NCI-H510A treated with DMSO at 0.1 percent for 48 hours (cell line): ENCODE data around the gene NT5C3A.
A peak's percentile ranks its signal among the peaks of the same experiment; 100 is the strongest.
"Not testable (repeated sequence)": the region's sequence is repeated elsewhere in the genome, so short reads cannot be mapped to it uniquely, and the experiment has no call there.

Source experiments
- DNase-seq: peaks from one replicate; lab custom pipeline; 2025; lab: John Stamatoyannopoulos, UW

NT5C3A gene

GRCh38 chr7:33041631-33042428, 20.7 kb downstream of the NT5C3A start:
- DNase-seq: no peak

- no peak for DNase-seq
Measured at GRCh38 chr7:33040803-33041516, 21.6 kb downstream of the NT5C3A start.

- no peak for DNase-seq
Measured at GRCh38 chr7:33039903-33040292, 22.7 kb downstream of the NT5C3A start.

GRCh38 chr7:33039257-33039902, 23.2 kb downstream of the NT5C3A start:
- no peak for DNase-seq

GRCh38 chr7:33038639-33039038, 23.9 kb downstream of the NT5C3A start:
- DNase-seq: no peak

GRCh38 chr7:33035776-33036175, 26.8 kb downstream of the NT5C3A start:
- no peak for DNase-seq

- DNase-seq: no peak
Measured at GRCh38 chr7:33024189-33024757, 38.3 kb downstream of the NT5C3A start.

- DNase-seq: no peak
Measured at GRCh38 chr7:33012364-33012763, 50.2 kb downstream of the NT5C3A start.

- DNase-seq: no peak
Measured at GRCh38 chr7:33009734-33010133, 52.8 kb downstream of the NT5C3A start.

GRCh38 chr7:33005690-33006089, 56.9 kb downstream of the NT5C3A start:
- DNase-seq: not testable (repeated sequence)

GRCh38 chr7:33005193-33005592, 57.4 kb downstream of the NT5C3A start:
- DNase-seq: not testable (repeated sequence)

- DNase-seq: not testable (repeated sequence)
Measured at GRCh38 chr7:33004104-33004616, 58.4 kb downstream of the NT5C3A start.

- DNase-seq: not testable (repeated sequence)
Measured at GRCh38 chr7:33003111-33003510, 59.5 kb downstream of the NT5C3A start.

- not testable (repeated sequence) for DNase-seq
Measured at GRCh38 chr7:32999380-32999779, 63.2 kb downstream of the NT5C3A start.

GRCh38 chr7:32998361-32999171, 64.0 kb downstream of the NT5C3A start:
- DNase-seq: peak; percentile 68

GRCh38 chr7:32997956-32998355, 64.6 kb downstream of the NT5C3A start:
- DNase-seq: peak; percentile 22

GRCh38 chr7:32992750-32993149, 69.8 kb downstream of the NT5C3A start:
- DNase-seq: not testable (repeated sequence)

- not testable (repeated sequence) for DNase-seq
Measured at GRCh38 chr7:32991975-32992700, 70.4 kb downstream of the NT5C3A start.

GRCh38 chr7:32991068-32991585, 71.4 kb downstream of the NT5C3A start:
- not testable (repeated sequence) for DNase-seq

- not testable (repeated sequence) for DNase-seq
Measured at GRCh38 chr7:32988148-32988547, 74.4 kb downstream of the NT5C3A start.
